HL-60 (cell line): ENCODE results near the gene GABBR2.

Experiments used
- DNase-seq, 2 experiments: peaks; one replicate each; pipeline ENCODE4 v3.0.0-alpha.2; 2010 to 2020; ENCODE audit warnings: low read depth in 1 of 2, low spot score in 1 of 2
- H3K27ac ChIP-seq: fragments of 250-450 bp; sonication (Bioruptor Pico); replicated peaks from 2 replicates; pipeline ENCODE4 v1.5.1; 2020; ENCODE audit warnings: mild to moderate bottlenecking, moderate library complexity
- H3K27me3 ChIP-seq: fragments of 250-450 bp; sonication (Bioruptor Pico); 2 replicates; pipeline ENCODE4 v1.5.1; 2021; ENCODE audit warnings: mild to moderate bottlenecking, moderate library complexity; ENCODE audit not compliant: insufficient read depth, poor library complexity, severe bottlenecking
- H3K4me3 ChIP-seq: replicated peaks from 2 replicates; pipeline ENCODE4 v1.5.1; 2011; ENCODE audit warnings: mild to moderate bottlenecking, control low read depth, low read length; ENCODE audit not compliant: insufficient read depth
- GABPA ChIP-seq: IDR thresholded peaks from 2 replicates; pipeline ENCODE4 v1.6.1; 2012; ENCODE audit warnings: low read depth
- POLR2AphosphoS5 ChIP-seq: IDR thresholded peaks from 2 replicates; pipeline ENCODE4 v1.6.1; 2012; ENCODE audit warnings: low read depth
- SPI1 ChIP-seq: IDR thresholded peaks from 2 replicates; pipeline ENCODE4 v1.6.1; 2012; ENCODE audit warnings: low read depth, mild to moderate bottlenecking, borderline replicate concordance
- TF ChIP-seq, protein P1 (sequence below): IDR thresholded peaks from one replicate; pipeline ENCODE4 v1.5.1; 2011; ENCODE audit warnings: low read length, control low read depth, inconsistent platforms; ENCODE audit not compliant: insufficient read depth
- TF ChIP-seq, protein P2 (sequence below): IDR thresholded peaks from 2 replicates; pipeline ENCODE4 v1.6.1; 2012; ENCODE audit warnings: low read depth; ENCODE audit not compliant: insufficient replicate concordance

The GABBR2 gene

DNA sequence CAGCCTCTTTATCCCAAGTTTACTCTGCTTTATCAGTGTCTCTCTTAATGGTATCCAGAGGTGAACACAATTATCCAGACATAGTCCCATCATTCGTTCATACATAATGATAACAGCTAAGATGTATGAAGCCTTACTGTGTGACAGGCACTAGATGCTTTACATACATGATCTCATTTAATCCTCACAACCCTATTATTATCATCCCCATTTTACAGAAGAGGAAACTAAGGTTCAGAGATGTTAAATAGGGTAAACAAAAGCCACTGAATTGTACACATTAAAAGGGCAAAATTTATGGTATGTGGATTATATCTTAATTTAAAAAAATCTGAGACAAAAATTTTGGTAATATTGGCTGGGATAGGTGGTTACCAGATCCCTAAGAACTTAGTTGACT is 329.2 kb downstream of the GABBR2 start:
- TF ChIP-seq SPI1 (no peak), GABPA (no peak), POLR2AphosphoS5 (no peak)
- TF ChIP-seq, protein P1, sequence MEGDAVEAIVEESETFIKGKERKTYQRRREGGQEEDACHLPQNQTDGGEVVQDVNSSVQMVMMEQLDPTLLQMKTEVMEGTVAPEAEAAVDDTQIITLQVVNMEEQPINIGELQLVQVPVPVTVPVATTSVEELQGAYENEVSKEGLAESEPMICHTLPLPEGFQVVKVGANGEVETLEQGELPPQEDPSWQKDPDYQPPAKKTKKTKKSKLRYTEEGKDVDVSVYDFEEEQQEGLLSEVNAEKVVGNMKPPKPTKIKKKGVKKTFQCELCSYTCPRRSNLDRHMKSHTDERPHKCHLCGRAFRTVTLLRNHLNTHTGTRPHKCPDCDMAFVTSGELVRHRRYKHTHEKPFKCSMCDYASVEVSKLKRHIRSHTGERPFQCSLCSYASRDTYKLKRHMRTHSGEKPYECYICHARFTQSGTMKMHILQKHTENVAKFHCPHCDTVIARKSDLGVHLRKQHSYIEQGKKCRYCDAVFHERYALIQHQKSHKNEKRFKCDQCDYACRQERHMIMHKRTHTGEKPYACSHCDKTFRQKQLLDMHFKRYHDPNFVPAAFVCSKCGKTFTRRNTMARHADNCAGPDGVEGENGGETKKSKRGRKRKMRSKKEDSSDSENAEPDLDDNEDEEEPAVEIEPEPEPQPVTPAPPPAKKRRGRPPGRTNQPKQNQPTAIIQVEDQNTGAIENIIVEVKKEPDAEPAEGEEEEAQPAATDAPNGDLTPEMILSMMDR = no peak
- TF ChIP-seq, protein P2, sequence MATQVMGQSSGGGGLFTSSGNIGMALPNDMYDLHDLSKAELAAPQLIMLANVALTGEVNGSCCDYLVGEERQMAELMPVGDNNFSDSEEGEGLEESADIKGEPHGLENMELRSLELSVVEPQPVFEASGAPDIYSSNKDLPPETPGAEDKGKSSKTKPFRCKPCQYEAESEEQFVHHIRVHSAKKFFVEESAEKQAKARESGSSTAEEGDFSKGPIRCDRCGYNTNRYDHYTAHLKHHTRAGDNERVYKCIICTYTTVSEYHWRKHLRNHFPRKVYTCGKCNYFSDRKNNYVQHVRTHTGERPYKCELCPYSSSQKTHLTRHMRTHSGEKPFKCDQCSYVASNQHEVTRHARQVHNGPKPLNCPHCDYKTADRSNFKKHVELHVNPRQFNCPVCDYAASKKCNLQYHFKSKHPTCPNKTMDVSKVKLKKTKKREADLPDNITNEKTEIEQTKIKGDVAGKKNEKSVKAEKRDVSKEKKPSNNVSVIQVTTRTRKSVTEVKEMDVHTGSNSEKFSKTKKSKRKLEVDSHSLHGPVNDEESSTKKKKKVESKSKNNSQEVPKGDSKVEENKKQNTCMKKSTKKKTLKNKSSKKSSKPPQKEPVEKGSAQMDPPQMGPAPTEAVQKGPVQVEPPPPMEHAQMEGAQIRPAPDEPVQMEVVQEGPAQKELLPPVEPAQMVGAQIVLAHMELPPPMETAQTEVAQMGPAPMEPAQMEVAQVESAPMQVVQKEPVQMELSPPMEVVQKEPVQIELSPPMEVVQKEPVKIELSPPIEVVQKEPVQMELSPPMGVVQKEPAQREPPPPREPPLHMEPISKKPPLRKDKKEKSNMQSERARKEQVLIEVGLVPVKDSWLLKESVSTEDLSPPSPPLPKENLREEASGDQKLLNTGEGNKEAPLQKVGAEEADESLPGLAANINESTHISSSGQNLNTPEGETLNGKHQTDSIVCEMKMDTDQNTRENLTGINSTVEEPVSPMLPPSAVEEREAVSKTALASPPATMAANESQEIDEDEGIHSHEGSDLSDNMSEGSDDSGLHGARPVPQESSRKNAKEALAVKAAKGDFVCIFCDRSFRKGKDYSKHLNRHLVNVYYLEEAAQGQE = no peak
- no peak overlapping the region for H3K27ac ChIP-seq
- no peak for DNase-seq

DNA sequence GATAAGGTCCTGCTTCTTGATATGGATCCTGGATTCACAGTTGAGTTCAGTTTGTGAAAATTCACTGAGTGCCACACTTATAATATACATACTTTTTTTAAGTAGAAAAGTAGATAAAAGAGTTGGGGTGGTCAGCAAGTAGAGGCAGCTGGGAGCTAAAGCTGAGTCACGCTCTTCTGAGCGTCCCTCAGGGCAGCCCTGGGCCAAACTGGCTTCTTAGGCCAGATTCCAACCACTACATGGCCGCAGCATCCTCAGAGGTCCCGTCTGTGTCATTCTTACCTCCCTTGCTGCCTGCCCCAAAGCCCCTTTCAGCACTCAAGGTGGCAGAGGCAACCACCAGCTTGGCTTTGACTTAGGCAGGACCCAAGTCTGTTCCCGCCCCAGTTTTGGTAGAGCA is 329.9 kb downstream of the GABBR2 start:
- TF ChIP-seq, protein P1 = no peak
- TF ChIP-seq SPI1 = no peak
- no peak for TF ChIP-seq GABPA
- TF ChIP-seq POLR2AphosphoS5 = no peak
- TF ChIP-seq, protein P2 = no peak
- no peak for DNase-seq
- Histone ChIP-seq H3K27ac (no peak overlapping the region), H3K4me3 (no peak overlapping the region), H3K27me3 (no peaks in the 10 kb centered on the region)

More for the DNA sequence above, 329.2 kb downstream of the GABBR2 start:
- H3K4me3 ChIP-seq = no peak overlapping the region
- H3K27me3 ChIP-seq = no peaks in the 10 kb centered on the region

DNA sequence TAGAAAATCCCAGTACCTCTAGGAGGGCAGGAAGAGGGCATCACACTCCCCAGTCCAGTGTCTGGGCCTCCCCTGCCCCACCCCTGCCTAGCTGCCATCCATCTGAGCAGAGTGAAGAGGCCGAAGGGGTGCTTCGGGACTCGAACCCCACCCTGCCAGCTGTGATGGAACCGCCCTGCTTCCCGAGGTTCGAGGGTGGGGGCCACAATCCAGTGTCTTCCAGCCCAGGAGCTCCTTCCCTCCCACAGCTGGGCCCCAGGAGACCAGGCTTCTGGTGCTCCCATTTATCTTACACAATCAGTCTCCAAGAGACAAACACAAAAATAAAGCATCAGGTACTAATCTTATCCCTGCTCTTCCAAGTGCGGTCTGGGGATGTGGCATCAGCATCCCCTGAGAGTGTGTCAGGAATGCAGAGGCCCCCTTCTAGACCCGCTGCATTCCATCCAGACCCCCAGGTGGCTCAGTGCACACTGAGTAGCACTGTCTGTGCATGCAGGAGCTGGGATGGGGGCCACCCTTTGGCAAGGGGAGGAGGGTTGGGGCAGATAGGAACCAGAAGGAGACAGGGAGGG is 330.4 kb downstream of the GABBR2 start:
- Histone ChIP-seq H3K4me3 (no peak overlapping the region), H3K27me3 (no peaks in the 10 kb centered on the region), H3K27ac (no peak overlapping the region)
- DNase-seq = no peak
- TF ChIP-seq, protein P2 = no peak
- TF ChIP-seq GABPA = no peak
- TF ChIP-seq POLR2AphosphoS5 = no peak
- no peak for TF ChIP-seq SPI1
- TF ChIP-seq, protein P1 = no peak
